ENCODE measurements around the gene KIAA0825. TPM values are rescaled to one million over a fixed set of nuclear protein-coding genes. Genes with fewer than 3 reads are reported as not detected.

The KIAA0825 gene
- total RNA-seq, 4 donors from 2014 or later: 12.5 to 32.6 (median 15.9) TPM

- no peaks in the 10 kb centered on the region for H3K4me1 ChIP-seq
- DNase-seq: no peak
- intact Hi-C loops (cut with DNase I): no loop called here
- no peaks in the 10 kb centered on the region for H3K9me3 ChIP-seq
- TF ChIP-seq CTCF (IDR thresholded peaks at IDR 0.05) (no peak), POLR2A (IDR thresholded peaks at IDR 0.05) (no peak)
- no peaks in the 10 kb centered on the region for H3K36me3 ChIP-seq
- WGBS, 2 donors: 83 to 85% methylated on average over 1 of the region's 1 CpG
- H3K4me3 ChIP-seq (replicated peaks in 1 of 3): no peak overlapping the region
- no peaks in the 10 kb centered on the region for H3K27me3 ChIP-seq
- no peak overlapping the region for H3K27ac ChIP-seq
Measured at GRCh38 chr5:94263068-94263467, 355.3 kb downstream of the KIAA0825 start.

- intact Hi-C loops (cut with DNase I): no loop called here
- no peak for TF ChIP-seq CTCF (IDR thresholded peaks at IDR 0.05)
- no peak for TF ChIP-seq POLR2A (IDR thresholded peaks at IDR 0.05)
Measured at GRCh38 chr5:94260096-94260495, 358.3 kb downstream of the KIAA0825 start.

GRCh38 chr5:94254214-94254613 lies 364.2 kb downstream of the KIAA0825 start:
- H3K36me3 ChIP-seq: no peaks in the 10 kb centered on the region
- no peaks in the 10 kb centered on the region for H3K4me1 ChIP-seq
- H3K27ac ChIP-seq: no peak overlapping the region
- no peaks in the 10 kb centered on the region for H3K9me3 ChIP-seq
- no peak overlapping the region for H3K4me3 ChIP-seq (replicated peaks in 1 of 3)
- no peaks in the 10 kb centered on the region for H3K27me3 ChIP-seq
- WGBS, 2 donors: 68 to 91% methylated on average over 3 of the region's 3 CpGs
- intact Hi-C loops (cut with DNase I): no loop called here
- no peak for DNase-seq
- TF ChIP-seq CTCF (IDR thresholded peaks at IDR 0.05) (no peak), POLR2A (IDR thresholded peaks at IDR 0.05) (no peak)

More at GRCh38 chr5:94260096-94260495, 358.3 kb downstream of the KIAA0825 start:
- Histone ChIP-seq H3K4me3 (replicated peaks in 1 of 3) (no peak overlapping the region), H3K27me3 (no peaks in the 10 kb centered on the region), H3K27ac (no peak overlapping the region), H3K4me1 (no peaks in the 10 kb centered on the region), H3K36me3 (no peaks in the 10 kb centered on the region), H3K9me3 (no peaks in the 10 kb centered on the region)
- no peak for DNase-seq
- WGBS, 2 donors: 95 to 98% methylated on average over 1 of the region's 1 CpG

GRCh38 chr5:94250985-94251384 lies 367.4 kb downstream of the KIAA0825 start:
- TF ChIP-seq POLR2A (IDR thresholded peaks at IDR 0.05) (no peak), CTCF (IDR thresholded peaks at IDR 0.05) (no peak)
- Histone ChIP-seq H3K27ac (no peak overlapping the region), H3K27me3 (no peaks in the 10 kb centered on the region), H3K36me3 (no peaks in the 10 kb centered on the region), H3K4me1 (no peaks in the 10 kb centered on the region), H3K4me3 (replicated peaks in 1 of 3) (no peak overlapping the region), H3K9me3 (no peaks in the 10 kb centered on the region)
- WGBS, 2 donors: 80 to 84% methylated on average over 5 of the region's 5 CpGs
- intact Hi-C loops (cut with DNase I): no loop called here
- no peak for DNase-seq

- Histone ChIP-seq H3K27ac (no peak overlapping the region), H3K27me3 (no peaks in the 10 kb centered on the region), H3K36me3 (no peaks in the 10 kb centered on the region), H3K4me1 (no peaks in the 10 kb centered on the region), H3K4me3 (replicated peaks in 1 of 3) (no peak overlapping the region), H3K9me3 (no peaks in the 10 kb centered on the region)
- TF ChIP-seq POLR2A (IDR thresholded peaks at IDR 0.05) (no peak), CTCF (IDR thresholded peaks at IDR 0.05) (no peak)
- intact Hi-C loops (cut with DNase I): no loop called here
- 61 to 70% methylated on average over 2 of the region's 2 CpGs for WGBS, 2 donors
- no peak for DNase-seq
Measured at GRCh38 chr5:94249430-94249829, 369.0 kb downstream of the KIAA0825 start.
